SW480 (cell line): Measurements from ENCODE around the gene PLA2G2F.

Experiments used
- DNase-seq: peaks from one replicate; pipeline ENCODE4 v3.0.0-alpha.2; 2016; ENCODE audit warnings: low spot score

The PLA2G2F gene

GRCh38 chr1:20138961-20139550 is at the start of gene PLA2G2F:
TSS of gene PLA2G2F (plus strand) at chr1:20139323. CDS start at chr1:20139428, 105 bp downstream.
- DNase-seq: peak; percentile 13

- no peak for DNase-seq
Observed at GRCh38 chr1:20089328-20090077, 49.6 kb upstream of the PLA2G2F start.

- DNase-seq: no peak
Observed at GRCh38 chr1:20090119-20090518, 49.0 kb upstream of the PLA2G2F start.

GRCh38 chr1:20090641-20091040 is 48.5 kb upstream of the PLA2G2F start:
- no peak for DNase-seq

GRCh38 chr1:20093303-20093702 is 45.8 kb upstream of the PLA2G2F start:
- DNase-seq: no peak

- DNase-seq: no peak
Observed at GRCh38 chr1:20093940-20094391, 45.2 kb upstream of the PLA2G2F start.

- no peak for DNase-seq
Observed at GRCh38 chr1:20095564-20096434, 43.3 kb upstream of the PLA2G2F start.

- no peak for DNase-seq
Observed at GRCh38 chr1:20096840-20097447, 42.2 kb upstream of the PLA2G2F start.

GRCh38 chr1:20099533-20099932 is 39.6 kb upstream of the PLA2G2F start:
- peak; percentile 24 for DNase-seq

- peak; percentile 62 for DNase-seq
Observed at GRCh38 chr1:20100632-20101355, 38.3 kb upstream of the PLA2G2F start.

- DNase-seq: no peak
Observed at GRCh38 chr1:20102875-20103274, 36.2 kb upstream of the PLA2G2F start.

- no peak for DNase-seq
Observed at GRCh38 chr1:20105856-20106255, 33.3 kb upstream of the PLA2G2F start.

- no peak for DNase-seq
Observed at GRCh38 chr1:20107351-20107750, 31.8 kb upstream of the PLA2G2F start.

- no peak for DNase-seq
Observed at GRCh38 chr1:20107796-20108195, 31.3 kb upstream of the PLA2G2F start.

- no peak for DNase-seq
Observed at GRCh38 chr1:20108366-20109123, 30.6 kb upstream of the PLA2G2F start.

- no peak for DNase-seq
Observed at GRCh38 chr1:20109223-20109856, 29.8 kb upstream of the PLA2G2F start.

- DNase-seq: no peak
Observed at GRCh38 chr1:20110679-20111078, 28.4 kb upstream of the PLA2G2F start.

GRCh38 chr1:20111452-20111851 is 27.7 kb upstream of the PLA2G2F start:
- DNase-seq: no peak

- DNase-seq: no peak
Observed at GRCh38 chr1:20112279-20113000, 26.7 kb upstream of the PLA2G2F start.
